IMR-90 (cell line): ENCODE results near the gene SUGCT. TPM values are rescaled to one million over a fixed set of nuclear protein-coding genes. Genes with fewer than 3 reads are reported as not detected.

Experiments used
- ATAC-seq: fragments of 200-7000 bp; cut with Tn5 transposase; 2 replicates; pipeline ENCODE4 v1.9.1; 2020; ENCODE audit warnings: low read depth, mild to moderate bottlenecking, moderate library complexity
- BruUV-seq: library from RNA; stranded (reverse); fragments of 400-500 nt; replicated peaks from 2 replicates; lab custom pipeline; 2021; lab: Mats Ljungman, UMichigan
- CTCF ChIA-PET: fragments of 300-600 bp; formaldehyde crosslinking; extraction: SDS; loops from one replicate; lab custom pipeline; 2021; ENCODE audit warnings: antibody characterized with exemption; lab: Yijun Ruan, JAX
- POLR2A ChIA-PET: fragments of 300-600 bp; sonication (Branson Sonifier 250); formaldehyde crosslinking; loops from one replicate; lab custom pipeline; 2022; ENCODE audit warnings: antibody characterized with exemption; ENCODE audit not compliant: unreplicated experiment; lab: Charles Lee
- DNase-seq: peaks from one replicate; pipeline ENCODE4 v3.0.0; 2013
- H2AFZ ChIP-seq: replicated peaks from 2 replicates; pipeline ENCODE3; 2013; ENCODE audit warnings: low read length, mild to moderate bottlenecking; ENCODE audit not compliant: poor library complexity
- H2AK5ac ChIP-seq: 2 replicates; pipeline ENCODE4 v1.6.1; 2013; ENCODE audit warnings: low read depth, low read length, inconsistent platforms
- H2AK9ac ChIP-seq: replicated peaks from 2 replicates; pipeline ENCODE3; 2013; ENCODE audit warnings: mild to moderate bottlenecking, low read depth, low read length, moderate library complexity; ENCODE audit not compliant: poor library complexity
- H2BK120ac ChIP-seq: 2 replicates; pipeline ENCODE4 v1.6.1; 2013; ENCODE audit warnings: low read depth, low read length, inconsistent platforms
- H2BK15ac ChIP-seq: 3 replicates; pipeline ENCODE4 v1.6.1; 2013; ENCODE audit warnings: low read depth, low read length, inconsistent platforms
- H2BK20ac ChIP-seq: 2 replicates; pipeline ENCODE4 v1.6.1; 2013; ENCODE audit warnings: low read depth, mild to moderate bottlenecking, inconsistent platforms, low read length, moderate library complexity
- H2BK5ac ChIP-seq: 2 replicates; pipeline ENCODE4 v1.6.1; 2013; ENCODE audit warnings: mild to moderate bottlenecking, low read depth, low read length, inconsistent platforms; ENCODE audit not compliant: poor library complexity, severe bottlenecking
- H3K14ac ChIP-seq: replicated peaks from 2 replicates; pipeline ENCODE4 v1.6.1; 2013; ENCODE audit warnings: low read depth, low read length, inconsistent platforms
- H3K18ac ChIP-seq: 2 replicates; pipeline ENCODE4 v1.6.1; 2013; ENCODE audit warnings: low read depth, low read length, control low read depth
- H3K23ac ChIP-seq: 2 replicates; pipeline ENCODE4 v1.6.1; 2013; ENCODE audit warnings: low read depth, low read length, inconsistent platforms
- H3K27ac ChIP-seq: 2 replicates; pipeline ENCODE4 v1.5.1; 2013; ENCODE audit warnings: mild to moderate bottlenecking, control low read depth, low read length; ENCODE audit not compliant: insufficient read depth
- H3K27me3 ChIP-seq: 2 replicates; pipeline ENCODE4 v1.6.1; 2013; ENCODE audit warnings: low read length; ENCODE audit not compliant: control insufficient read depth, insufficient read depth
- H3K36me3 ChIP-seq: 2 replicates; pipeline ENCODE4 v1.6.1; 2013; ENCODE audit warnings: low read length, mixed read lengths; ENCODE audit not compliant: control insufficient read depth, insufficient read depth
- H3K4ac ChIP-seq: 2 replicates; pipeline ENCODE4 v1.6.1; 2013; ENCODE audit warnings: low read depth, low read length, inconsistent platforms
- H3K4me1 ChIP-seq: 2 replicates; pipeline ENCODE4 v1.6.1; 2013; ENCODE audit warnings: low read length, mixed read lengths; ENCODE audit not compliant: control insufficient read depth, insufficient read depth
- H3K4me2 ChIP-seq: 2 replicates; pipeline ENCODE4 v1.6.1; 2013; ENCODE audit warnings: low read depth, mild to moderate bottlenecking, control low read depth, low read length, moderate library complexity
- H3K4me3 ChIP-seq: 2 replicates; pipeline ENCODE4 v1.5.1; 2013; ENCODE audit warnings: low read depth, mild to moderate bottlenecking, control low read depth, low read length, moderate library complexity; ENCODE audit not compliant: insufficient read depth
- H3K56ac ChIP-seq: 2 replicates; pipeline ENCODE4 v1.6.1; 2013; ENCODE audit warnings: low read length, inconsistent platforms; ENCODE audit not compliant: insufficient read depth; ENCODE audit errors: extremely low read depth
- H3K79me1 ChIP-seq, 2 experiments: 2 replicates each; pipeline ENCODE4 v1.6.1; 2013; ENCODE audit warnings: low read length in 2 of 2, inconsistent platforms in 1 of 2, low read depth in 1 of 2
- H3K9ac ChIP-seq: 2 replicates; pipeline ENCODE4 v1.6.1; 2013; ENCODE audit warnings: low read depth, low read length, control low read depth
- H3K9me1 ChIP-seq: 2 replicates; pipeline ENCODE4 v1.6.1; 2013; ENCODE audit warnings: low read length, inconsistent platforms; ENCODE audit not compliant: insufficient read depth
- H3K9me3 ChIP-seq: 2 replicates; pipeline ENCODE4 v1.6.1; 2013; ENCODE audit warnings: low read length; ENCODE audit not compliant: control insufficient read depth, insufficient read depth
- H4K20me1 ChIP-seq: 2 replicates; pipeline ENCODE4 v1.6.1; 2013; ENCODE audit warnings: low read length, inconsistent platforms; ENCODE audit not compliant: insufficient read depth
- H4K5ac ChIP-seq: 2 replicates; pipeline ENCODE4 v1.6.1; 2013; ENCODE audit warnings: mild to moderate bottlenecking, low read depth, low read length, control low read depth
- H4K8ac ChIP-seq, 2 experiments: 2 replicates each; pipeline ENCODE4 v1.6.1; 2013; ENCODE audit warnings: low read depth in 2 of 2, low read length in 2 of 2, control low read depth in 1 of 2, inconsistent platforms in 1 of 2
- H4K91ac ChIP-seq: 2 replicates; pipeline ENCODE4 v1.6.1; 2013; ENCODE audit warnings: low read depth, low read length, inconsistent platforms; ENCODE audit not compliant: insufficient read depth
- MXI1 ChIP-seq: IDR thresholded peaks from 2 replicates; pipeline ENCODE4 v1.6.1; 2012; ENCODE audit warnings: low read depth, mild to moderate bottlenecking, low read length, moderate library complexity, borderline replicate concordance
- RCOR1 ChIP-seq: IDR thresholded peaks from 2 replicates; pipeline ENCODE4 v1.6.1; 2012; ENCODE audit warnings: mild to moderate bottlenecking, low read length, improper control_type of control experiment; ENCODE audit not compliant: insufficient replicate concordance
- WGBS, 2 experiments: methylation state at CpG; one replicate each; pipeline versions ENCODE4 v1.1.5 to v1.1.7; 2013; ENCODE audit warnings: missing lambda C conversion rate in 2 of 2; ENCODE audit not compliant: insufficient read length in 1 of 2; ENCODE audit errors: extremely low coverage in 2 of 2; 5-methylcytosine and 5-hydroxymethylcytosine counted together
- dilution Hi-C: fragments of 300-500 bp; cut with HindIII; formaldehyde crosslinking; loops from one replicate; pipeline ENCODE4 v1.14.3; 2018; ENCODE audit warnings: low sequenced_read_pairs; ENCODE audit not compliant: unreplicated experiment
- in situ Hi-C: fragments of 300-500 bp; cut with MboI; formaldehyde crosslinking; loops from 3 replicates; pipeline ENCODE4 v1.14.3; 2019; ENCODE audit warnings: low sequenced_read_pairs, inconsistent platforms, mixed read lengths
- intact Hi-C: fragments of 100-400 bp; cut with micrococcal nuclease; formaldehyde crosslinking; loops from 2 replicates; pipeline ENCODE4 v1.10.0; 2022
- polyA plus RNA-seq, 3 experiments: library from polyadenylated mRNA; depleted of rRNA; stranded (reverse); fragments of >200 nt; gene quantifications; 2 replicates each; pipeline ENCODE4 v1.2.3, GENCODE V29; 2012; ENCODE audit warnings: low replicate concordance in 1 of 3
- total RNA-seq: library from RNA; depleted of rRNA; stranded (reverse); fragments of >200 nt; gene quantifications from 2 replicates; pipeline ENCODE4 v1.2.3, GENCODE V29; 2012
- TF ChIP-seq, protein P1 (sequence below): conservative IDR thresholded peaks from 2 replicates; pipeline ENCODE4 v1.5.1; 2012; ENCODE audit warnings: mild to moderate bottlenecking, low read depth, low read length, improper control_type of control experiment

Gene SUGCT
- total and polyA plus RNA-seq, 2 of the 4 experiments (the other 2 are of a cell fraction), result 5.9 to 8.3 TPM

DNA sequence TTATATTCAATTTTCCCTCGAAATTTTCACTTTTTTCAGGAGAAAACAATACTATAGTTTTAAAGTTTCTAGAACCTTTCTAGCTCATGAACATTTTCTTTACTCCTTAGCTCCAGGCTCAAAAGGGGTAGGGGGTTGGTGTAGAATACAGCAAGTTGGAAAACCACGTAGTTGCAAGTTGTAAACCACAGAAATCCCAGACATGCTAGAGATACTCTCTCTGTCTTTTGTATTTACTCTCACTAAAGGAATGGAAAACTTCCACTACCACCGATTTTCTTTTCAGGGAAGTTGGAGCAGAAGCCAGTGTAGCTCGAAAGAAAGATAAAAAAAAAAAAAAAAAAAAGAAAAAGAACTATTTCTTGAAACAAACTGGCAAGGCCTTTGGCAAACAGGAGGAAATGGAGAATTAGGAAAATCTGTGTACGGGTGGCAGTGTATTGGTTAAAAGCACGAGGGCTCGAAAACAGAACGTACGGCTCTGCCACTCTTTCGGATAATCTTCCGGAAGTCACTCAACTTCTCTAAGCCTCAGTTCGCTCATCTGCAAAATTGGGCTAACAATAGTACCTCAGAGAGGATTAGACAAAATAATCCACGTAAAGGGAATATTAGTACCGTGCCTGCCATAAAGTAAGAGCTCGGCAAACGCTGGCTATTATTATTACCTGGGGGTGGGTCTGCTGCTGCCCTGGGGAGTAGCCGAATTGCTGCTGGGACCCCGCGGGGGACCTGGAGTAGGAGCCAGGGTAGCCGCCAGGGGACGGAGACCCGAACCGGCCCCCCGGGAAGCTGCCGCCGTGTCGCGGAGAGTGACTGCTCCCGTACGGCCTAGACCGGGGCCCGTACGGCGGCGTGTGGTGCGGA, 1.0 kb upstream of the SUGCT start:
- peak overlapping the region; percentile 0; the same call in 1 of the 2 replicates for H3K4ac ChIP-seq
- TF ChIP-seq, protein P1, sequence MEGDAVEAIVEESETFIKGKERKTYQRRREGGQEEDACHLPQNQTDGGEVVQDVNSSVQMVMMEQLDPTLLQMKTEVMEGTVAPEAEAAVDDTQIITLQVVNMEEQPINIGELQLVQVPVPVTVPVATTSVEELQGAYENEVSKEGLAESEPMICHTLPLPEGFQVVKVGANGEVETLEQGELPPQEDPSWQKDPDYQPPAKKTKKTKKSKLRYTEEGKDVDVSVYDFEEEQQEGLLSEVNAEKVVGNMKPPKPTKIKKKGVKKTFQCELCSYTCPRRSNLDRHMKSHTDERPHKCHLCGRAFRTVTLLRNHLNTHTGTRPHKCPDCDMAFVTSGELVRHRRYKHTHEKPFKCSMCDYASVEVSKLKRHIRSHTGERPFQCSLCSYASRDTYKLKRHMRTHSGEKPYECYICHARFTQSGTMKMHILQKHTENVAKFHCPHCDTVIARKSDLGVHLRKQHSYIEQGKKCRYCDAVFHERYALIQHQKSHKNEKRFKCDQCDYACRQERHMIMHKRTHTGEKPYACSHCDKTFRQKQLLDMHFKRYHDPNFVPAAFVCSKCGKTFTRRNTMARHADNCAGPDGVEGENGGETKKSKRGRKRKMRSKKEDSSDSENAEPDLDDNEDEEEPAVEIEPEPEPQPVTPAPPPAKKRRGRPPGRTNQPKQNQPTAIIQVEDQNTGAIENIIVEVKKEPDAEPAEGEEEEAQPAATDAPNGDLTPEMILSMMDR, result 0 out of 2 replicates have a peak, but pooled peaks have one; percentile 0
- TF ChIP-seq MXI1, result 0 out of 2 replicates have a peak, but pooled peaks have one; percentile 9
- TF ChIP-seq RCOR1, result no peak
- H2AFZ ChIP-seq, result peak overlapping the region; percentile 99
- H3K4me2 ChIP-seq, result peak overlapping the region; percentile 99
- TSS peak; percentile 68 for BruUV-seq
- no peaks in the 10 kb centered on the region; the same call in 1 of the 2 replicates for H3K36me3 ChIP-seq
- in situ Hi-C loops, result no loop called here
- H2BK120ac ChIP-seq, result no peak overlapping the region
- H3K14ac ChIP-seq, result peak overlapping the region; percentile 11
- H3K79me1 ChIP-seq, result peaks cover 6 to 34% of the 10 kb centered on the region in 2 experiments; a peak in 3 of 4 replicates
- no peak overlapping the region for H3K18ac ChIP-seq
- DNase-seq, result peak; percentile 4
- H2BK20ac ChIP-seq, result no peak overlapping the region
- POLR2A ChIA-PET, result interaction anchor here (0.6 kb wide), 2 partner anchors 17 to 233 kb away, joined by 4 to 12 read pairs; no protein-coding TSS in a partner anchor
- H2BK15ac ChIP-seq, result no peak overlapping the region
- H4K20me1 ChIP-seq, result no peaks in the 10 kb centered on the region
- dilution Hi-C loops, result no loop called here
- 0 out of 2 replicates have a peak overlapping the region, but pooled peaks have one; percentile 8 for H4K91ac ChIP-seq
- peak overlapping the region; percentile 75 for H3K27ac ChIP-seq
- peak overlapping the region; percentile 87 for H3K4me3 ChIP-seq
- H4K5ac ChIP-seq, result peak overlapping the region; percentile 3; the same call in 1 of the 2 replicates
- H3K9ac ChIP-seq, result peak overlapping the region; percentile 75
- peak overlapping the region in 1 of 2 experiments; percentile 64; a peak in 2 of 4 replicates for H4K8ac ChIP-seq
- no peaks in the 10 kb centered on the region; the same call in 1 of the 2 replicates for H3K9me1 ChIP-seq
- H2AK9ac ChIP-seq, result peak overlapping the region; percentile 90
- H3K9me3 ChIP-seq, result no peaks in the 10 kb centered on the region
- H3K4me1 ChIP-seq, result no peaks in the 10 kb centered on the region
- H2BK5ac ChIP-seq, result peak overlapping the region; percentile 41
- intact Hi-C loops, result loop anchor here (1.0 to 2.0 kb wide), 3 partner anchors 87 to 237 kb away; no protein-coding TSS in a partner anchor
- no peaks in the 10 kb centered on the region for H3K27me3 ChIP-seq
- H2AK5ac ChIP-seq, result no peak overlapping the region
- WGBS, 2 experiments, result 0% methylated on average over 1 of the region's 36 CpGs; no CpG with 5 or more reads in 1 of the 2 experiments
- peak; percentile 59 for ATAC-seq
- CTCF ChIA-PET, result interaction anchor here (0.6 kb wide), 1 partner anchor 176 kb away, joined by 8 read pairs; no protein-coding TSS in a partner anchor
- peak overlapping the region; percentile 74 for H3K56ac ChIP-seq
- peak overlapping the region; percentile 15; the same call in 1 of the 2 replicates for H3K23ac ChIP-seq
